ENCODE results near the gene KIAA1755.

KIAA1755 gene

GRCh38 chr20:38187517-38187916 lies 73.0 kb downstream of the KIAA1755 start:
- DNase-seq (ENCODE audit: low read depth) = no peak
- no peak overlapping the region for H3K4me3 ChIP-seq (ENCODE audit: low read depth, low read length)
- TF ChIP-seq CTCF (IDR thresholded peaks at IDR 0.05; ENCODE audit: control insufficient read depth, extremely low read depth, insufficient read depth) = no peak

- DNase-seq (ENCODE audit: low read depth) = no peak
- no peak for TF ChIP-seq CTCF (IDR thresholded peaks at IDR 0.05; ENCODE audit: control insufficient read depth, extremely low read depth, insufficient read depth)
- no peak overlapping the region for H3K4me3 ChIP-seq (ENCODE audit: low read depth, low read length)
These were observed 73.7 kb downstream of the KIAA1755 start for GRCh38 chr20:38186788-38187221.

- no peak for DNase-seq (ENCODE audit: low read depth)
- no peak for TF ChIP-seq CTCF (IDR thresholded peaks at IDR 0.05; ENCODE audit: control insufficient read depth, extremely low read depth, insufficient read depth)
These were observed 76.4 kb downstream of the KIAA1755 start for GRCh38 chr20:38184101-38184500.

GRCh38 chr20:38181971-38182370 lies 78.6 kb downstream of the KIAA1755 start:
- no peak for DNase-seq (ENCODE audit: low read depth)
- TF ChIP-seq CTCF (IDR thresholded peaks at IDR 0.05; ENCODE audit: control insufficient read depth, extremely low read depth, insufficient read depth) = no peak
- H3K4me3 ChIP-seq (ENCODE audit: low read depth, low read length) = no peak overlapping the region

More at GRCh38 chr20:38184101-38184500, 76.4 kb downstream of the KIAA1755 start:
- no peak overlapping the region for H3K4me3 ChIP-seq (ENCODE audit: low read depth, low read length)

GRCh38 chr20:38181207-38181801 lies 79.2 kb downstream of the KIAA1755 start:
- no peak for DNase-seq (ENCODE audit: low read depth)
- no peak for TF ChIP-seq CTCF (IDR thresholded peaks at IDR 0.05; ENCODE audit: control insufficient read depth, extremely low read depth, insufficient read depth)
- H3K4me3 ChIP-seq (ENCODE audit: low read depth, low read length) = no peak overlapping the region

- no peak for DNase-seq (ENCODE audit: low read depth)
- TF ChIP-seq CTCF (IDR thresholded peaks at IDR 0.05; ENCODE audit: control insufficient read depth, extremely low read depth, insufficient read depth) = no peak
- H3K4me3 ChIP-seq (ENCODE audit: low read depth, low read length) = no peak overlapping the region
These were observed 79.8 kb downstream of the KIAA1755 start for GRCh38 chr20:38180781-38181180.

- no peak for DNase-seq (ENCODE audit: low read depth)
- H3K4me3 ChIP-seq (ENCODE audit: low read depth, low read length) = no peak overlapping the region
- no peak for TF ChIP-seq CTCF (IDR thresholded peaks at IDR 0.05; ENCODE audit: control insufficient read depth, extremely low read depth, insufficient read depth)
These were observed 80.7 kb downstream of the KIAA1755 start for GRCh38 chr20:38179846-38180245.

All from LNCaP clone FGC (cell line).